Measurements from ENCODE around the gene NR2C2.

NR2C2 gene

GRCh38 chr3:15015456-15015855, 68.1 kb downstream of the NR2C2 start:
- no peak overlapping the region for H3K4me3 ChIP-seq
- no peak for TF ChIP-seq CTCF (IDR thresholded peaks at IDR 0.05)
- DNase-seq (ENCODE audit: low spot score): no peak
- H3K27ac ChIP-seq: no peak overlapping the region

GRCh38 chr3:15017191-15017590, 69.8 kb downstream of the NR2C2 start:
- H3K4me3 ChIP-seq: no peak overlapping the region
- no peak for DNase-seq (ENCODE audit: low spot score)
- no peak for TF ChIP-seq CTCF (IDR thresholded peaks at IDR 0.05)
- no peak overlapping the region for H3K27ac ChIP-seq

- TF ChIP-seq CTCF (IDR thresholded peaks at IDR 0.05): no peak
- H3K27ac ChIP-seq: no peak overlapping the region
- no peak overlapping the region for H3K4me3 ChIP-seq
- DNase-seq (ENCODE audit: low spot score): no peak
Measured at GRCh38 chr3:15023249-15023648, 75.9 kb downstream of the NR2C2 start.

GRCh38 chr3:15023719-15024118, 76.3 kb downstream of the NR2C2 start:
- Histone ChIP-seq H3K27ac (no peak overlapping the region), H3K4me3 (no peak overlapping the region)
- TF ChIP-seq CTCF (IDR thresholded peaks at IDR 0.05): no peak
- DNase-seq (ENCODE audit: low spot score): no peak

GRCh38 chr3:15029625-15030024, 82.2 kb downstream of the NR2C2 start:
- no peak overlapping the region for H3K27ac ChIP-seq
- H3K4me3 ChIP-seq: no peak overlapping the region
- TF ChIP-seq CTCF (IDR thresholded peaks at IDR 0.05): no peak
- no peak for DNase-seq (ENCODE audit: low spot score)

GRCh38 chr3:15032650-15033049, 85.3 kb downstream of the NR2C2 start:
- TF ChIP-seq CTCF (IDR thresholded peaks at IDR 0.05): no peak

GRCh38 chr3:15033103-15033502, 85.7 kb downstream of the NR2C2 start:
- H3K4me3 ChIP-seq: no peak overlapping the region
- no peak for TF ChIP-seq CTCF (IDR thresholded peaks at IDR 0.05)
- no peak for DNase-seq (ENCODE audit: low spot score)
- H3K27ac ChIP-seq: no peak overlapping the region

More at GRCh38 chr3:15032650-15033049, 85.3 kb downstream of the NR2C2 start:
- no peak overlapping the region for H3K27ac ChIP-seq
- no peak for DNase-seq (ENCODE audit: low spot score)
- H3K4me3 ChIP-seq: no peak overlapping the region
